SK-N-MC (cell line): ENCODE data around the gene ZNF544.

Experiments
- DNase-seq: peaks from one replicate; pipeline ENCODE4 v3.0.0-alpha.2; 2011; ENCODE audit warnings: low read depth, low spot score
- H3K27ac ChIP-seq: fragments of 200-600 bp; sonication (generic); 2 replicates; pipeline ENCODE4 v1.5.1; 2016; ENCODE audit warnings: mixed run types
- H3K36me3 ChIP-seq: fragments of 200-600 bp; sonication (generic); 2 replicates; pipeline ENCODE4 v1.6.1; 2017; ENCODE audit warnings: antibody characterized with exemption, low read length, mixed read lengths; ENCODE audit not compliant: insufficient read depth
- H3K4me3 ChIP-seq: fragments of 200-600 bp; sonication (generic); 2 replicates; pipeline ENCODE4 v1.5.1; 2016
- H3K9ac ChIP-seq: fragments of 200-600 bp; sonication (generic); 2 replicates; pipeline ENCODE4 v1.8.0; 2017; ENCODE audit warnings: mixed run types, mixed read lengths; ENCODE audit not compliant: insufficient read length
- H3K9me3 ChIP-seq: fragments of 200-600 bp; sonication (generic); 2 replicates; pipeline ENCODE4 v1.6.1; 2017; ENCODE audit warnings: low read depth, mild to moderate bottlenecking, antibody characterized with exemption, low read length, moderate library complexity, mixed read lengths
- EZH2 ChIP-seq: fragments of 200-600 bp; sonication (generic); IDR thresholded peaks from one replicate; pipeline ENCODE4 v1.6.1; 2017; ENCODE audit warnings: antibody characterized with exemption
- FOXP2 ChIP-seq: optimal IDR thresholded peaks from 2 replicates; pipeline ENCODE3; 2011; ENCODE audit warnings: mild to moderate bottlenecking, moderate library complexity; ENCODE audit not compliant: insufficient read depth; ENCODE audit errors: extremely low read length, control extremely low read depth
- POLR2AphosphoS5 ChIP-seq: IDR thresholded peaks from 2 replicates; pipeline ENCODE4 v1.6.1; 2012; ENCODE audit warnings: mild to moderate bottlenecking, low read depth, low read length, borderline replicate concordance

ZNF544 gene

DNA sequence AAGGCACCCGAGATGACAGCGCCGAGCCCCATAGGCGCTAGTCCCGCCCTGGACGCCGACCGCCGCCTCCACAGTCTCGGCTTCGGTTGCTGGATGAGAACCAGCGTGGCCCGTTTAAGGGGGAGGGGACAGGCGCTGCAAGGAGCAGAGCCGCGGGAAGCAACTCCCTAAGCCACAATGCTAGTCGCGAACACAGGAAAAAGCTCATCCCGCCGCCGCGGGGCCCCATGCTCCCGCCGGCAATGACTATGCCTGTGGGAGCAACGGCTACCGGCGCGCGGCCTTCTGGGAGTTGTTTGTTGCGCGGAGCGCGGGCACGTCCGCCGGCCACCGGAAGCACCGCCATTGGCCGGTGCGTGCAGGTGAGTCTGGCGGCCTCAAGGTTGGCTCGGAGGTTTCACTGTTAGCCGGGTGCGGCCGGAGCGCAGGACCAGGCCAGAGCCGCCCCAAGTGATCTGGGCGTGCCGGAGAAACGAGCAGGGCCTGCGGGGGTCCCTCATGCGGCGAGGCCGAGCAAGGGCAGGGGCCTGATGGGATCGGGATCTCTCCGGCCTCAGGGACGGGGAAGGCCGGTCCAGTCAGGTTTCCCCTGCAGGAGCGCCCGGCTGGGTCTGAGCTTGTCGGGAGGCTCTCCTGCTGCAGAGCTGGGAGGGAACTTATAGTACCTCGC lies at the start of gene ZNF544:
TSS of gene ZNF544 (plus strand) at position 330 of the 670 bp plus-strand sequence. CDS start 15,110 bp downstream, outside the sequence.
- Histone ChIP-seq H3K27ac (no peak within 1 kb of the TSS), H3K9me3 (no peaks in the 10 kb centered on the region; the same call in 1 of the 2 replicates), H3K4me3 (no peak within 1 kb of the TSS), H3K9ac (no peak within 1 kb of the TSS), H3K36me3 (no peaks in the 10 kb centered on the region)
- DNase-seq = no peak
- TF ChIP-seq EZH2 (no peak), POLR2AphosphoS5 (peak; percentile 77)

DNA sequence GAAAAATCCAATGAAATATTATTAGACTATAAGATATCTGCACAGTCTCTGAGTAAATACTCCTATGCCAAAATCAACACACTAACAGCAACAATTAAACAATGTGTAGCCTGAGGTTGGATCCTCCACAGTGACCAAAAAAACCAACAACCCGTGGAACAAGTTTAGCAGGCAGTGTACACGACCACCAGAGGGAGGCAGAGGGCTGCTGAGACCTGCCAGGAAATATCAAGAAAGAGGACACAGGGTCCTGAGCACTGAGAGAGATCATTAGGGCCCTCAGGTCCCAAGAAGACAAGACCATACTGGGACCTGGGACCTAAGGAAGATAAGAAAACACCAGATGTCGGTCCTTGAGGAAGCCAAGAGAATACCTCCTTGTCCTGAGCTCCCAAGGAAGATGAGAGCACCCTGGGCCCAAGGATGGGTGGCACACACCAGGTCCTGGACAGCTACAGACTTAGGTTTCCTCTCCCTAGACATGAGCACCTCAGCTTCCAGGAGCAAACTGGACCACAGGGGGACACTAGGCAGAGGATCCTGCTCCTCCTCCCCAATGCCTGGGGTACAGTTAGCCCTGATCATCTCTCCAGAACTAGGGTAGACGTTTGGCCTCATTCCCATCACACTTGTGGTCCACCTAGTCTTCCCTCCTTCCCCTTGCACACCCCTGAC lies 46.7 kb upstream of the ZNF544 start:
- no peak for DNase-seq
- peak overlapping the region; percentile 99 for H3K27ac ChIP-seq
- peak overlapping the region; percentile 94 for H3K4me3 ChIP-seq
- TF ChIP-seq FOXP2 = no peak
- no peak for TF ChIP-seq EZH2
- TF ChIP-seq POLR2AphosphoS5 = no peak
- peaks cover 28% of the 10 kb centered on the region for H3K36me3 ChIP-seq
- no peak overlapping the region for H3K9ac ChIP-seq
- peaks cover 25% of the 10 kb centered on the region for H3K9me3 ChIP-seq

DNA sequence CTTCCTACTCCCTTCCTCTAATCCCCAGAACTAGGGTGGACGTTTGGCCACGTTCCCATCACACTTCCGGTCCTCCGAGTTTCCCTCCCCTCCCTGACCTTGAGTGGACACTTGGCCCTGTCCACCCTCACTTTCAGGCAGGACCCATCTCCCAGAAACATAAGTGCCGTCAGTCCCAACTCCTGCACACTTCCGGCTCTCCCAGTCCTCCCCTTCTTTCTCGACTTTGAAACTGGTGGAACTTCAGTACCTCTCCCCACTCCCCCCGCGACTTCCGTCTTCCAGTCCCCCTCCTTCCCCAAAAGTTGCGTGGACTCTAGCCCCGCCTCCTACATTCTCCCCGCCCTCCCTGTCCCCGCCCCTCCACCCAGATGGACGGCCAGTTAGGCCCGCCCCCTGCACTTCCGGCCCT lies 46.1 kb upstream of the ZNF544 start:
- peaks cover 25% of the 10 kb centered on the region for H3K9me3 ChIP-seq
- peak overlapping the region; percentile 94 for H3K4me3 ChIP-seq
- H3K27ac ChIP-seq = peak overlapping the region; percentile 99
- TF ChIP-seq POLR2AphosphoS5 = no peak
- no peak for TF ChIP-seq FOXP2
- no peak for TF ChIP-seq EZH2
- no peak overlapping the region for H3K9ac ChIP-seq
- no peak for DNase-seq
- peaks cover 34% of the 10 kb centered on the region for H3K36me3 ChIP-seq

DNA sequence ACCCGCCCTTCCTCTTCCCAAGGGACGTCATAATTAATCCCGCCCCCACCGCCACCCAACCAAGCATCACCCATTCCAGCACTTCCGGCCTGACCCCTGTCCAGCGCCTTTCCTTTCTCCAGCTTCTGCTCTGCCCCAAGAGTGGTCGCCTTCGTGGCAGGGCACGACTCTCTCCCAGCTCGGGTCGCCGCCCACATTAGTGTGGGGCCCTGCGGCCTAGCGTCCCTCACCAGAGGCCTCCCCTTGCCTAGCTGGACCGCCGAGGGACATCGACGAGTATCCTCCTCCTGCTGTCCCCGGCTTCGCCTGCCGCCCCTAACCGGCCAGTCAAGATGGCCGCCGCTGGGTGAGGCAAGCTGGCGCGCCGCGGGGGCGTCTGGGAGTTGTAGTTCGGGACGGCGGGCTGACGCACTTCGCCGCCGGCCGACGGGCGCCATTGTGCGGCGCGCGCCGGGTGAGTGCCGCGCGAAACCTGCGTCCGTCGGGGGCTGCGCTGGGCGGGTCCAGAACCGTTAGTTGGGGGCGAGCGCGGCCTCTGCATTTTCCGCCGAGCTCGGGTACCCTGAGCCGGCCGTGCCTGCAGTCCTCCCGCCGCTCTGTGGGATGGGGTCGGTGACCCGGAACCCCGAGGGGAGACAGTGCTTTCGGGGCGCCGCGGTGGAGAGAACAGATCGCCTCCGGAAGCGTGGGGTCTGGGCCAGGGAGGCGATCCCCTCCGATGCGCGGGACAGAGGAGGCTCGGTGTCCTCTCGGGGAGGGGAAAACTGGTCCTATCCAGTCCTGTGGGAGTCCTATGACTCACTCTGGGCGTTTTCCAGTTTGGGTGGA lies 45.5 kb upstream of the ZNF544 start, which contains the start of gene ZNF274:
TSS of gene ZNF274 (plus strand) at position 73 of the 828 bp plus-strand sequence. CDS start 905 bp downstream, outside the sequence.
- peaks cover 30% of the 10 kb centered on the region for H3K9me3 ChIP-seq
- TF ChIP-seq FOXP2 (no peak), POLR2AphosphoS5 (peak; percentile 59; the same call in 1 of the 2 replicates), EZH2 (no peak)
- H3K4me3 ChIP-seq = peak within 1 kb of the TSS; percentile 94
- H3K9ac ChIP-seq = peak within 1 kb of the TSS; percentile 94
- peaks cover 39% of the 10 kb centered on the region for H3K36me3 ChIP-seq
- H3K27ac ChIP-seq = peak within 1 kb of the TSS; percentile 99
- DNase-seq = peak; percentile 34

DNA sequence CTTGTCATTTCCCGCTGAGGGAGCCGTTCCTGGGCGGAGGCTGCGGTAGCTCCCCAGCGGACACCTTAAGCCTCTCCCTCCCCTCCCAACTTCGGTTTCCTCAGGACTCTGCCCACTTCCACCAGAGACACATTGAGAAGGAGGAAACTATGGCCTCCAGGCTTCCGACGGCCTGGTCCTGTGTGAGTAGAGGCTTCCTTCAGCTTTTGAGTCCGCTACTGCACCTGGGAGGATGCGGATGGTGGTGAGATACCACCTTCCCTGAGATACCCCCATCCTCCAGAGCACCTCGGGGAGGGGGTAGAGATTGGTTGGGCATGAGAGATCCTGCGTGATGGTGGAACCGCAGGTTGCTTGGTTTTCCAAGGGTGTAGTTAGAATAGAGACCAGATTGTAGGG lies 44.9 kb upstream of the ZNF544 start:
- peaks cover 30% of the 10 kb centered on the region for H3K9me3 ChIP-seq
- peak overlapping the region; percentile 99 for H3K27ac ChIP-seq
- H3K4me3 ChIP-seq = peak overlapping the region; percentile 94
- no peak for DNase-seq
- no peak for TF ChIP-seq POLR2AphosphoS5
- no peak for TF ChIP-seq EZH2
- no peak for TF ChIP-seq FOXP2
- H3K9ac ChIP-seq = peak overlapping the region; percentile 94
- peaks cover 42% of the 10 kb centered on the region for H3K36me3 ChIP-seq

DNA sequence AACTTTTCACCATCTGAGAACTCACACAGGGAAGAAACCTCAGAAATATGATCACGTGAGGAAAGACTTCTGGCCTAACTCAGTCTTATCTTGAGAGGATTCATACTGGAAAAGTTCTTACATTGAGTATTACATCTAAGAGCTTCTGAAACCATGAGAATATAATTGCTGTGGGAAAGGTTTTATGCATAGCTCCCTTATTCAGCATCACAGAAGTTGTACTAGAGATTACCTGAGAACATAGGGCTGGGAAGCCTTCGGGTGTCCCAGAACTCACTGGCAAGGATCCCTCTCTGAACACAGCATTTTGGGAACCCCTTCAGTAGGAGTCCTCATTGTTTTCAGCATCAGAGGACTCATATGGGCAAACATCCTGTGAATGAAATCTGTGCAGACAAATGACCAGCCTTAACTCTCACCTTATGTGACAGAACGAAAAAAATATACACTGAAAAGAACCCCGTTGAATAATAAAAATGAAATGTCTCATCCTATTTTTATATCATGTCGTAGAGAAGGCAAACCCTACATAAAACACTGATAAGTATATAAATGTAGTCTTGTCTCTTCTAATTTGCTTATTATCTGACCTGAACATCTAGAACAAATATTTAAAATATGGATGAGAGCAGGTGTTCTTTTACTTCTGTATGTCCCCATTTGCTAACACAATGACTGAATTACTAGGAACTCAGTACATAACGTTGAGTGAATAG lies 31.7 kb upstream of the ZNF544 start:
- Histone ChIP-seq H3K36me3 (peaks cover 53% of the 10 kb centered on the region), H3K4me3 (no peak overlapping the region)
- no peak for DNase-seq

DNA sequence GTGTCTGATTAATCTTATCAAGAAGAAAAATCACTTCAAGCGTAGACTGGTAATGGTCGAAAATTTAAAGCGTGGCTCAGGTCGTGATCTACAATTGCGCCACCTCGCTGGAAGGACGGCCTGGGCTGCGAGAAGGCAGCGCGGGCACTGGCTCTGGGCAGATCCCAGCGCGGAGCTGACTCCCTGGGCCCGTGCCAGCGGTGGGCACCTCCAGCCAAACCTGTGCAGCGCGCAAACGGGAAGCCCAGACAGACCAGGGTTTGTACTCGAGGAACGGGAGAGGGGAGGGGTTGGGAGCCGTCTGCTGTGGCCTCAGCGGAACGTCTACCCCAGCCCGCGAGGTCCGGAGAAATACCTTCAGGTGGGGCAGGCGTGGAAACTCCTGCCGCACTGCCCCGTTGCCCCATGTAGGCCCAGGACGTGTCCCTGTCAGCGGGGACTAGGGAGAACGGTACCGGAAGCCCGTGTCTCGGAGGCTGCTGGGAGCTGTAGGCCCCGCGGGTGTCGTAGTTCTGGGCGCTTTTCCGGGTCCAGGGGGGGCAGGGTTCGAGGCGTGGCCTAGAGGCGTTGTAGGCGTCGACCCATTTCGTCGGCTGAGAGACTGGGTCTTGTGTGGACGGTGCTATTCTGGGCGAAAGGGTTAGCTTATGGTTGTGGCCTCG lies 24.8 kb upstream of the ZNF544 start:
- TF ChIP-seq FOXP2 (no peak), POLR2AphosphoS5 (no peak), EZH2 (no peak)
- DNase-seq = no peak
- H3K4me3 ChIP-seq = no peak overlapping the region
- H3K9me3 ChIP-seq = peaks cover 20% of the 10 kb centered on the region
- H3K36me3 ChIP-seq = peaks cover 38% of the 10 kb centered on the region
- H3K27ac ChIP-seq = no peak overlapping the region
- no peak overlapping the region for H3K9ac ChIP-seq

More for the DNA sequence above, 31.7 kb upstream of the ZNF544 start:
- no peak overlapping the region for H3K9ac ChIP-seq
- peaks cover 32% of the 10 kb centered on the region for H3K9me3 ChIP-seq
- TF ChIP-seq EZH2 (no peak), FOXP2 (no peak), POLR2AphosphoS5 (no peak)
- no peak overlapping the region for H3K27ac ChIP-seq
